AG04449 (cell line): ENCODE measurements around the gene GPR6.

Experiments
- CTCF ChIA-PET: fragments of 350-600 bp; formaldehyde crosslinking; extraction: SDS; loops from one replicate; lab custom pipeline; 2021; ENCODE audit warnings: antibody characterized with exemption; lab: Yijun Ruan, JAX
- POLR2A ChIA-PET: fragments of 400-600, 350-600 bp; formaldehyde crosslinking; extraction: SDS; loops from one replicate; lab custom pipeline; 2020; ENCODE audit warnings: antibody characterized with exemption, inconsistent platforms; lab: Yijun Ruan, JAX
- DNase-seq: peaks from one replicate; pipeline ENCODE4 v3.0.0-alpha.2; 2010; ENCODE audit warnings: low read depth, low spot score
- H3K4me3 ChIP-seq: 2 replicates; pipeline ENCODE4 v1.5.1; 2011; ENCODE audit warnings: low read depth, mild to moderate bottlenecking, control low read depth, low read length
- CTCF ChIP-seq: IDR thresholded peaks from one replicate; pipeline ENCODE4 v1.5.1; 2011; ENCODE audit warnings: mild to moderate bottlenecking, moderate library complexity, low read length, control low read depth, inconsistent platforms; ENCODE audit not compliant: insufficient read depth; ENCODE audit errors: missing control alignments

GPR6 gene

DNA sequence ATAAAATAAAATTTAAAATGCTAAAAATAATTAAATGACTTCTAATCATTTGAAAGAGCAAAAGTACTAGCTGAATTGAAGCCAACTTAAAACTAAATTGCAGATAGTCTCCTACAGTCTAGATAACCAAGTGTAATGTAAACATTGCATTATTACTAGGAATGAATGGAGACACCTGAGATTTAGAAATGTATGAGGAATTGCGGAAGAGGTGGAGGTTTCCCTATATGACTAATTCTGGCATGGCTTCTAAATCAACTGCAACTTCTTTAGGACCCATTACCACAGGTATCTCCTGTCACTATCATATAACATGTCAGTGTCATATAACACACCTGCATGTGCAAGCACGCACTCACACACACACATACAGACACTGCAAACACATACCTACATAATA is 13.2 kb upstream of the GPR6 start:
- CTCF ChIA-PET: no interaction called here
- DNase-seq: no peak
- no peak for TF ChIP-seq CTCF
- POLR2A ChIA-PET: no interaction called here
- no peak overlapping the region for H3K4me3 ChIP-seq

DNA sequence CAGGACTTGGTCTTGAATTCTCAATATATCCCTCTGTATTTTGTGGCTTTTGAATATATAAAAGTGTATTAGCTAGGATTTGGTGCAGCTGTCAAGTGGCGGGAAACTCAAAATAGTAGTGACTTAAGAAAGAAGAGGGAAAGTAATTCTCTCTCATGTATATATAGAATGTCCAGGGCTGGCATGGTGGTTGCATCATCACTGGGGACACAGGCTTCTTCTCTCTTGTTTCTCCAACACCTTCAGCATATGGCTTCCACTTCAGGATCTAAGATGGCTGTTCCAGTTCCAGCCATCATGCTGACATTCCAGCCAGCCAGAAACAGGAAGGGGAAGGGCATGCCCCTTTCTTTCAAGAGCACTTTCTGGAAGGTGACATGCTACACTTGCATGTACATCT is 11.8 kb upstream of the GPR6 start:
- H3K4me3 ChIP-seq: no peak overlapping the region
- DNase-seq: no peak
- CTCF ChIA-PET: interaction anchor here (1.1 kb wide), 1 partner anchor 9 kb away, joined by 3 read pairs; no protein-coding TSS in a partner anchor
- no peak for TF ChIP-seq CTCF
- POLR2A ChIA-PET: no interaction called here

DNA sequence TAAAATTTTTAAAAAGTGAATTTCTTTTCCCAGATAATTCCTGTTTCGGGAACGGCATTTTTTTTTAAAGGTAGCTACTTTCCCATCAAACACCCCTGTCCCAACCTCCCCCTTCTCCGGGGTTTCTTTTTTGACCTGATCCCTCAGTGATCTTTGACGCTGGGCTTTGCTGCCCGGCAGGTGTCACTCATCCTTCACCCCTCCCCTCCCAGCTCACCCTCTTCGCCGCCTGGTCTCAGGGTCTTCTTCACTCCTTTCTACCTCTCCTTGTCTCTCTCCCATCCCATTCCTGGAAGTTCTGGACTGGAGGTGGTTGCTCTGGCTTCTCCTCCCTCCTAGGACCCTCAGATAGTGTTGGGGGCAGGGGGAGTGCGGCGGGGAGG is 329 bp upstream of the GPR6 start:
- CTCF ChIA-PET: no interaction called here
- DNase-seq: no peak
- no peak overlapping the region for H3K4me3 ChIP-seq

GRCh38 chr6:109979033-109979921 is 1.2 kb downstream of the GPR6 start:
- no peak overlapping the region for H3K4me3 ChIP-seq
- no peak for TF ChIP-seq CTCF
- ChIA-PET CTCF (no interaction called here), POLR2A (no interaction called here)
- no peak for DNase-seq

More for the DNA sequence above, 329 bp upstream of the GPR6 start:
- POLR2A ChIA-PET: no interaction called here
- TF ChIP-seq CTCF: no peak

- TF ChIP-seq CTCF: no peak
- POLR2A ChIA-PET: no interaction called here
- no peak for DNase-seq
- CTCF ChIA-PET: no interaction called here
- H3K4me3 ChIP-seq: no peak overlapping the region
These were observed 6.3 kb downstream of the GPR6 start for GRCh38 chr6:109984410-109984809.

- H3K4me3 ChIP-seq: no peak overlapping the region
- CTCF ChIA-PET: no interaction called here
- no peak for DNase-seq
- no peak for TF ChIP-seq CTCF
- POLR2A ChIA-PET: no interaction called here
These were observed 9.1 kb downstream of the GPR6 start for GRCh38 chr6:109987196-109987595.
